Kidney (tissue), 14 donors: ENCODE results near the gene CUL4A. TPM values are rescaled to one million over a fixed set of nuclear protein-coding genes. Genes with fewer than 3 reads are reported as not detected.

ENCODE experiments used
- DNase-seq, 5 donors: peaks; one replicate each; pipeline ENCODE4 v3.0.0-alpha.2; 2013 to 2020
- FAIRE-seq: peaks from 2 replicates; lab custom pipeline; 2012; peaks lifted over from hg19 to GRCh38; lab: Jason Lieb, UNC
- H3K27ac ChIP-seq, 2 donors: one replicate each; pipeline ENCODE4 v1.7.0; 2013; ENCODE audit warnings: low read depth in 2 of 2, low read length in 2 of 2, inconsistent platforms in 1 of 2
- H3K27me3 ChIP-seq: one replicate; pipeline ENCODE4 v1.7.1; 2013; ENCODE audit warnings: low read length, inconsistent platforms; ENCODE audit not compliant: control insufficient read depth, insufficient read depth
- H3K36me3 ChIP-seq, 3 donors: one replicate each; pipeline versions ENCODE4 v1.7.0 to v1.7.1; 2013; ENCODE audit warnings: low read length in 3 of 3, control low read depth in 1 of 3, inconsistent platforms in 1 of 3; ENCODE audit not compliant: insufficient read depth in 3 of 3, control insufficient read depth in 2 of 3
- H3K4me1 ChIP-seq, 3 donors: one replicate each; pipeline versions ENCODE4 v1.7.0 to v1.7.1; 2013; ENCODE audit warnings: low read length in 3 of 3, inconsistent platforms in 1 of 3, low read depth in 1 of 3; ENCODE audit not compliant: control insufficient read depth in 2 of 3, insufficient read depth in 2 of 3
- H3K4me3 ChIP-seq, 3 donors: one replicate each; pipeline versions ENCODE4 v1.7.0 to v1.8.1; 2013; ENCODE audit warnings: low read length in 3 of 3, control low read depth in 1 of 3, inconsistent platforms in 1 of 3
- H3K9ac ChIP-seq, 3 donors: one replicate each; pipeline versions ENCODE4 v1.7.0 to v1.7.1; 2013; ENCODE audit warnings: low read length in 3 of 3, control low read depth in 1 of 3, inconsistent platforms in 1 of 3
- H3K9me3 ChIP-seq, 3 donors: one replicate each; pipeline versions ENCODE4 v1.7.0 to v1.7.1; 2013; ENCODE audit warnings: low read length in 3 of 3, control low read depth in 1 of 3, inconsistent platforms in 1 of 3; ENCODE audit not compliant: control insufficient read depth in 2 of 3, insufficient read depth in 1 of 3
- intact Hi-C: fragments of 100-400 bp; cut with DNase I; formaldehyde crosslinking; loops from one replicate; pipeline ENCODE4 v1.11.1; 2022
- polyA plus RNA-seq: library from polyadenylated mRNA; stranded (reverse); fragments of 350-450 nt; fragmentation: Illumina TruSeq; extraction: RNeasy Lipid Tissue Mini Kit (QIAGEN cat#74804); gene quantifications from one replicate; pipeline ENCODE4 v1.2.3, GENCODE V29; 2014; ENCODE audit warnings: low read depth, low replicate concordance; ENCODE audit not compliant: insufficient read depth
- total RNA-seq: library from RNA; stranded (reverse); fragmentation: NEBNext Ultra II Directional; extraction: Animal tissue kit (Norgen Biotek cat#: 25700); gene quantifications from one replicate; pipeline ENCODE4 v1.2.1, GENCODE V29; 2021
- TF ChIP-seq, protein P1 (sequence below): IDR thresholded peaks from 3 replicates; pipeline ENCODE4 v1.5.1; 2012; ENCODE audit warnings: mild to moderate bottlenecking, moderate library complexity, borderline replicate concordance; ENCODE audit not compliant: insufficient read depth; ENCODE audit errors: extremely low read depth
- donor health status: control.
- donor health status: control.
- donor health status: control.
- donor health status: control.
- donor health status: control.
- donor health status: DM: yes; HTN: yes; CAD: no.
- donor health status: Normal renal cell carcinoma (clear cell type).

CUL4A gene
- total and polyA plus RNA-seq, 2 donors from 2014 or later: 26.5 to 62.5 TPM

DNA sequence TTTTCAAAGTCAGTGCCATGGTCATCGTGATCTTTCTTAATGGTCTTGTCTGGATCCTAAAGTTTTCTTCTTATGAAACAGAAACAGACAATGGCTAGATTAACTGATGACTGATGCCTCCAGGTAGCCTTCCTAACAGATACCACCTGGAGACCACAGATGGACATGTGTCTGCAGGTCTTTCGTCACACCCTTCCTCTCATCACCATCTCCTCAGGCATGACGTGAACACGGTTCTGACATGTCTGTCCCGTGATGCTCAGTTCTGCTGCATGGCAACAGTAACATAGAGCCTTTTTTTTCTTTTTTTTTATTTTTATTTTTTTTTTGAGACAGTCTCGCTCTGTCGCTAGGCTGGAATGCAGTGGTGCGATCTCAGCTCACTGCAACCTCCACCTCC, 74.5 kb downstream of the CUL4A start:
- no peak overlapping the region for H3K9ac ChIP-seq
- H3K36me3 ChIP-seq: no peaks in the 10 kb centered on the region
- FAIRE-seq (no peak), DNase-seq (no peak)
- no peaks in the 10 kb centered on the region for H3K4me1 ChIP-seq
- intact Hi-C loops: no loop called here
- H3K27ac ChIP-seq: no peak overlapping the region
- H3K9me3 ChIP-seq: no peaks in the 10 kb centered on the region
- TF ChIP-seq, protein P1, sequence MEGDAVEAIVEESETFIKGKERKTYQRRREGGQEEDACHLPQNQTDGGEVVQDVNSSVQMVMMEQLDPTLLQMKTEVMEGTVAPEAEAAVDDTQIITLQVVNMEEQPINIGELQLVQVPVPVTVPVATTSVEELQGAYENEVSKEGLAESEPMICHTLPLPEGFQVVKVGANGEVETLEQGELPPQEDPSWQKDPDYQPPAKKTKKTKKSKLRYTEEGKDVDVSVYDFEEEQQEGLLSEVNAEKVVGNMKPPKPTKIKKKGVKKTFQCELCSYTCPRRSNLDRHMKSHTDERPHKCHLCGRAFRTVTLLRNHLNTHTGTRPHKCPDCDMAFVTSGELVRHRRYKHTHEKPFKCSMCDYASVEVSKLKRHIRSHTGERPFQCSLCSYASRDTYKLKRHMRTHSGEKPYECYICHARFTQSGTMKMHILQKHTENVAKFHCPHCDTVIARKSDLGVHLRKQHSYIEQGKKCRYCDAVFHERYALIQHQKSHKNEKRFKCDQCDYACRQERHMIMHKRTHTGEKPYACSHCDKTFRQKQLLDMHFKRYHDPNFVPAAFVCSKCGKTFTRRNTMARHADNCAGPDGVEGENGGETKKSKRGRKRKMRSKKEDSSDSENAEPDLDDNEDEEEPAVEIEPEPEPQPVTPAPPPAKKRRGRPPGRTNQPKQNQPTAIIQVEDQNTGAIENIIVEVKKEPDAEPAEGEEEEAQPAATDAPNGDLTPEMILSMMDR: no peak
- H3K4me3 ChIP-seq: no peak overlapping the region
- no peaks in the 10 kb centered on the region for H3K27me3 ChIP-seq

DNA sequence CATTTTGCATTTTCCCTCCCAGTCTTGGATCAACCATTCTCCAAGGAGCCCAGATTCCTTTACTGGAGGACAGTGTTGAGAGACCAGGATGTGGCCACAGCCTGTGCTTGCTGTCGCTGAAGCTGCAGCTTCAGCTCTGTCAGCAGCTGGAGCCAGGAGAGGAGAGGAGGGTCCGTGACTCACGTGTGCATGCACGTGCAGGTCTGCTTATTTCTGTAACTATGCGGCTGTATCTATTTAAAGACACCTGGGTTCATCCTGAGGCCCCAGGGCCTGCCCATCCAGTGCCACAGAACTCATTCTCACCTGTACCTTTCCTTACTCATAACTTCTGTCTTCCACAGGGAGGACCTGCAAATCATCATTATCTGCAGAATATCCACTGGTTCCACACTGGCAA, 79.5 kb downstream of the CUL4A start:
- Histone ChIP-seq H3K4me3 (no peak overlapping the region), H3K9ac (no peak overlapping the region), H3K27ac (no peak overlapping the region), H3K9me3 (no peaks in the 10 kb centered on the region), H3K36me3 (no peaks in the 10 kb centered on the region), H3K27me3 (no peaks in the 10 kb centered on the region), H3K4me1 (no peaks in the 10 kb centered on the region)
- DNase-seq (no peak), FAIRE-seq (no peak)
- intact Hi-C loops: no loop called here
- TF ChIP-seq, protein P1: no peak

DNA sequence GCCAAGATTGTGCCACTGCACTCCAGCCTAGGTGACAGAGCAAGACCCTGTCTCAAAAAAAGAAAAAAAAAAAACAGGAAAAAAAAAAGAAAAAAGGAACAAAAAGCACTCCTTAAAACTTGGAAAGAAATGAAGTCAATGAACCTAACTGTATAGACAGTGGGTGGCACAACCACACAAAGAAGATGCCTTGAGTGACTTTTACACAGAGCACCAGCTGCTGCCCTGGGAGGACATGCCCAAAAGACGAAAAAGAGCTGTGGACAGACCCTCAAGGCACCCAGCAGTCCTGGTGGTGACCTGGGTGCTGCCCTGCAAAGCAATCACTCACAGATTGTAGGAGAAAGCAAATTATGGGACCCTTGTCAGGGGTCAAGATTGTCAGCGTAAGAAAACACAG, 81.7 kb downstream of the CUL4A start:
- Histone ChIP-seq H3K9ac (no peak overlapping the region), H3K27me3 (no peaks in the 10 kb centered on the region), H3K27ac (no peak overlapping the region), H3K4me1 (no peaks in the 10 kb centered on the region), H3K36me3 (no peaks in the 10 kb centered on the region), H3K9me3 (no peaks in the 10 kb centered on the region), H3K4me3 (no peak overlapping the region)
- FAIRE-seq (no peak), DNase-seq (no peak)
- intact Hi-C loops: no loop called here
- TF ChIP-seq, protein P1: no peak
